GM21360 (cell line): Measurements from ENCODE around the gene ZNF883.
"Not testable (repeated sequence)": the region's sequence is repeated elsewhere in the genome, so short reads cannot be mapped to it uniquely, and the experiment has no call there.

ENCODE experiments used
- ATAC-seq: cut with Tn5 transposase; IDR thresholded peaks from one replicate; pipeline ENCODE4 v1.9.1; 2021; ENCODE audit warnings: mild to moderate bottlenecking, moderate library complexity; ENCODE audit not compliant: unreplicated experiment

The ZNF883 gene

DNA sequence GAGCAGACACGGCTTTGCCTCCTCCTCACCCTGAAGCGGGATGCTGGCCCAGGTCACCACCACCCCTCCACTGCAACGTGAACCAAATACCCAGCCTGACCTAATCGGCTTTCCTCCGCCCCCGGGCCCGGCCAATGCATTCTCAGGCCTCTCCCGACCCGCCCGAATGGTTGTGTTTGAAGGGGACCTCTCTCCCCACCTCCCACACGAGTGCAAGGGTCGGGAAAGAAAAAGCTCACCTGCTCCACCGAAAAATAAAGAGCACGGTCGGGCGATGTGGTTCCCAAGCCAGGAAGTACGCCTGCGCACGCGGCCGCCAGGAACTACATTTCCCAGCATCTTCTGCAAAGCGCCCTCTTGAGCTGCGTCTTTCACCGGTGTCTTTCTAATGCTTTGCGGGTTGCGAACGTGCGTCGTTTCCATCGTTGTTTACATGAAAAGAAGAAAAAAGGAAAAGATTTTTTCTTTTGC is at the start of gene ZNF883:
Gene ZNF883, minus strand, starts transcription at position 282 of the 471 bp plus-strand sequence.
- no peak for ATAC-seq

DNA sequence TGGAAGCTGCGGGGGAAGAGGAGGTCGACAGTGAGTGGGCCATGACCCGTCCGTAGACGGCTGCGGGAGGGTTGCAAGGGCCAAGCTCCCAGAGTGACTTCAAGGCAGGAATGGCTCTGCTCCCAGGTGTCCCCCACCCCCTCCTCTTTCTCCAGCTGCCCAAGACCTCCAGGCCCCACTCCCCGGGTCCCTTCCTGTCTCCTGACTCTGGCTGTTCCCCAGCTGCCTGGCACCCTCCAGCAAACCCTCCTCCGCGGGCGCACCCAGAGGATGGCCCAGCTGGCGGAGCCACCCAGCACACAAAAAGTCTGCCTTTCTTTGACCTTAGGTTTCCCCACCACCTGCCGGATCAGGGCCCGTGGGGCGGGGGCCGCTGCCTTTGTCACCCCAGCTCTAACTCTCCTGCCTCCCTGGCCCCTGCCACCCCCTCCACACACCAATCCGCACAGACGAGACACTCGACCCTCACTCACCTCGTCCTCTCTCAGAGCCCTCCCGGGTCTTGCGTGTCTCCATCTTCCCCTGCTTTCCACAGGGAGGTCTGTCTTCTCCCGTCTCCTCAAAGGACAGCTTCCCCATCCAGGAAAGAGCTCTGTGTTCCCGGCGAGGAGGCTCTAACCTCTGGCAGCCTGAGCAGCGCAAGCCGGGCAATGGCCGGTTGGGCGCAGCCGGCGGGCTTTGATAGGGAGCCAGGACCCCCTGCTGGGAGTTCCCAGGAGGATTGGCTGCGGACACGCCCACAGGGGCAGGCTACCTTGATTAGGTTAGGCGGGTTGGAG is 49.3 kb upstream of the ZNF883 start:
- ATAC-seq = not testable (repeated sequence)

DNA sequence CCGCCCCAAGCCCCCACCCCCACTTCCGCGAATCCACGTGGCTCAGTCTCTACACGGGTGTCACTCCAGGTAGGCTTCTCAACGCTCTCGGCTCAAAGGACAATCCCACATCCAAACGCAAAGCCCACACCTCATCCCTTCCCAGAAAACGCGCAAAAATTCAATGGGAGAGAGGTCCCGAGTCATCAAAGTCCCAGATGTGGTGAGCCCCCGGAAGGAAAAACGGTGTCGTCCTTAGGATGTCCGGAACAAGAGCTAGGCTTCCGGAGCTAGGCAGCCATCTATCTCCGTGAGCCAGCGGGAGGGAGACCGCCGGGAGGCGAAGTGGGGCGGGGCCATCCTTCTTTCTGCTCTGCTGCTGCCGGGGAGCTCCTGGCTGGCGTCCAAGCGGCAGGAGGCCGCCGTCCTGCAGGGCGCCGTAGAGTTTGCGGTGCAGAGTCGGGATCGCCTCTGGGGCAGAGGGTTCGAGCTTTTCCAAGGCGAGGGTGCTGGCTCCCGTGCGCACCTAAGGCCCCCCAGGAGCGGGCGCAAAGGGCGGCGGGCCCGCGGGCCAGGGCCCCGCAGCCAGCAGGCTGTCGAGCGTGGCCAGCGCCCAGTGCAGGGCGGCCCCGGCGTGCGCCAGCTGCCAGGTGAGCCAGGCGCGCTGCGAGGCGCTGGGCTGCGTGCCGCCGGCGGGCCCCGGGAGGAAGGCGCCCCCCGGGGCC is 47.7 kb upstream of the ZNF883 start:
- ATAC-seq = not testable (repeated sequence)

DNA sequence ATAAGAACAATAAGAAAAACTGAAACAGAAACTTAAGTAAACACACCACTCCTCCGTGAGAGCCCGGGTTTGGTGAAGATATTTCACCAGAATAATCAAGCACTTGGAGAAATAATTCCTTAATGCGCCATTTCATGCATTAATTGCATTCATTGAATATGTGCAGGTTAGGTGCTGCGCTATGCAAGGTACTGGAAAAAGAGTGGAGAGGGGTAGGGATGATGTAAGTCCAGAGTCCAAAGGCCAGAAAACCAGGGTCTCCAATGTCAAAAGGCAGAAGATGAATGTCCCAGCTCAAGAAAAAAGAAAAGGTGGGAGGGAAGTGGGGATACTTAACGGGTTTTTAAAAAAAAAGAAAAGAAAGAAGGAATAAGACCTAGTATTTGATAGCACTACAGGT is 45.2 kb upstream of the ZNF883 start:
- ATAC-seq = no peak

DNA sequence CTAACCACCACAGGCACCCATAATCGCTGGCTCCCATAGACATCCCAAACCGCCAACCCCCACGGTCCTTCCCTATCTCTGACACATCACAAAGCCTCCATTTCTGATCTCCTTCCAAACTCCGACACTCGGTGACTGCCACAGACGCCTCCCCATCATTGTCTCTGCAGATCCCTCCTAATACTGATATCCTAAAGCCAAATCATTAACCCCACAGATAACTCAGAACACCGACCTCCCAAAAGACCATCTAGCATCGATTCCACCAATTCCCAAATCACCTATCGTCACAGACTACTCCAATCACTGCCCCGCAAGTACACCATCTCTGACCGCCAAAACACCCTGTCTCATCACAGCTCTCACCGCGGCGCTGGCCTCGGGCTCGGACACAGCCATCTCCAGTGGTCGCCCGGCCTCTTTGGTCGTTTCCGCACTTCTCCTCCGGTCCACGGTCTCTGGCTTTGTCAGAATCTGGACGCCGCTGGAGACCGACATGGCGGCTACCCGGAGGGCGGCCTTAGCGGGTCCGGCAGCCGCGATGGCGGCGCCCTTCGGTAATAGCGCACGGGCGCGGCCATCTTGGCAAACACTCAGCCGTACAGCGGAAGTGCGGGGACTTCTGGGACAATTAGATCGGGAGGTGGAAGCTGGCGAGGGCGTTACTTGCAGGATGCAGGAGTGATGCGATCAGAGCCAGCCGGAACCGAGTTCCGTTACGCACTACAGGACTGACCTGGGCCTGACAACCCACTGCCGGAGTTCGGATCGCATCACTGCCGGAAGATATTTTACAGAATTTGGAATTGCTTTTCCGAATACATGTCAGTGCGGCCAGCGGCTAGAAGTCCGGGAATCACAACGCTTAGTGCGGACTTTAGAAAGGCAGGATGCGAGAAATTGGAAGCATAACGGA is 44.5 kb upstream of the ZNF883 start, which contains the start of gene ZFP37:
Gene ZFP37, minus strand, starts transcription at position 534 of the 916 bp plus-strand sequence. Its CDS starts 36 bp downstream, at position 498.
- peak; percentile 95 for ATAC-seq

DNA sequence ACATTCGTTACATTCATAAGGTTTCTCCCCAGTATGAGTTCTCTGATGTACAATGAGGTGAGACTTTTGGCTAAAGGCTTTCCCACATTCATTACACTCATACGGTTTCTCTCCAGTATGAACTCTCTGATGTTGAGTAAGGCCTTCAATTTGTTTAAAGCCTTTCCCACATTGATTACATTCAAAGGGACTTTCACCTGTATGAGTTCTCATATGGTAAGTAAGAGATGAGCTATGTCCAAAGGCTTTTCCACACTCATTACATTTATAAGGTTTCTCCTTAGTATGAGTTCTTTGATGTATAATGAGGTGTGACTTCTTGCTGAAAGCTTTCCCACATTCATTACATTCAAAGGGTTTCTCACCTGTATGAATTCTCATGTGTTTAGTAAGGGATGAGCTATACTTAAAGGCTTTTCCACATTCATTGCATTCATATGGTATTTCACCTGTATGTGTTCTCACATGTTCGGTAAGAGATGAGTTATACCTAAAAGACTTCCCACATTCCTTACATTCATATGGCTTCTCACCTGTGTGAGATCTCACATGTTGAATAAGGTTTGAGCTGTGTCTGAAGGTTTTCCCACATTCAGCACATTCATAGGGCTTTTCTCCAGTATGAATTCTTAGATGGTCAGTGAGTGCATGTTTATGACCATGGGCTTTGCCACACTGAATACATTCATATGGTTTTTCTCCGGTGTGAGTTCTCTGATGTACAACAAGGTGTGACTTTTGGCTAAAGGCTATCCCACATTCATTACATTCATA is 31.1 kb upstream of the ZNF883 start:
- no peak for ATAC-seq

DNA sequence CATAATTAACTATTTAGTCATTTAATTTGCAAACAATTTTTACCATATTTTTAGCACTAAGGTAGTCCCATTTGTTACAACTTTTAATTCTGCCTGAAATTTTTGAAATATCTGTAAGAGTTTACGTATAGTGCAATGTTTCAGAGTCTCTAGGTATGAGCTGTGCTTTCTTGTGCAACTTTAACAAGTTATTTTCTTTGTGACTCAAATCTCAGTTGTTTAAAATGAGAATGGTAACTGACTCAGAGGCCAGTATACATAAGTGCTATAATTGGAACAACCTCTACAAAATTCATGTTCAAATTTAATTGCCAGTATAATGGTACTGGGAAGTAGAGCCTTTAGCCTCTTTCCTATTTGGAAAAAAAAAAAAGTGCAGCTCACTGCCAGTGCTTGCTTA is 14.2 kb upstream of the ZNF883 start:
- no peak for ATAC-seq

DNA sequence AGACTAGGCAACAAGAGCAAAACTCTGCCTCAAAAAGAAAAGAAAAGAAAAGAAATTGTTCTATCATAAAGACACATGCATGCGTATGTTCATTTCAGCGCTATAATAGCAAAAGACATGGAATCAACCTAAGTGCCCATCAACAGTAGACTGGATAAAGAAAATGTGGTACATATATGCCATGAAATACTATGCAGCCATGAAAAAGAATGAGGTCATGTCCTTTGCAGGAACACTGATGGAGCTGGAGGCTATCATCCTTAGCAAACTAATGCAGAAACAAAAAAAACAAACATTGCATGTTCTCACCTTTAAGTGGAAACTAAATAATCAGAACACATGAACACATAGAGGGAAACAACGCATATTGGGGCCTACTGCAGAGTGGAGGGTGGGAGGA is 6.3 kb upstream of the ZNF883 start:
- no peak for ATAC-seq

DNA sequence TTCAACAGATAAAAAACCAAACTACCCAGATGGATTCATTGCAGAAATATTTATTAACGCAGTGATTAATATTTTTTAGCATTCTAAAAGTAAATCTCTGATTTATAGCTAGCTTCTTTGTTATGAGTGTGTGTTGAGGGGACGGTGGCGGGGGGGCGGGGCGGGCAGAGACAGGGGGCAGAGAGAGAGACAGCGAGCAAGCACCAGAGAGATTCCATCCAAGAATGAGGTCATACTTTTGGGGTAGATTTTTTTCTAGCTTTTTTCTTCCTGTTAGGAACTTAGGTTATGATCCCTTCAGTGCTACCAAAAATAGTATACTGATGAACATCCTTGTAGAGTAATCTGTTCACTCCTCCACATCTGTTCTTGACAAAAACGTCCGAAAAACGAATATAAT is 500 bp upstream of the ZNF883 start:
- ATAC-seq = no peak

DNA sequence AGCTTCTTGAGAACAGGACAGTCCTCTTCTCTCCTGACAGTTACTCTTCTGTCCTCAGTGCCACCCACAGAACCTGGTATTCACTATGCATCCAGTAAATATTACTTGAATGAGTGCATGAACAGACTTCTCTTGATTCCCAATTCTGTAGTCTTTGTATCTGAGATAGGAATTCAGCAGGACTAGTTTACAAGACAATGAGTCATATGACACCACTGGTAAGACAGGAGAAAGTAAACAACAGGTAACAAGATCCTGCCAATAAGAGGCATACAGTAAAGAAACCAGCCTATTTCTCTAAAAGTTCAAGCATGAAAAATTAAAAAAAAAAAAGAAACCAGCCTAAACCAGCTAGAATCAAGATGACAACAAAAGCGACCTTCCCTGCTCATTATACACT is 6.2 kb downstream of the ZNF883 start:
- ATAC-seq = no peak

DNA sequence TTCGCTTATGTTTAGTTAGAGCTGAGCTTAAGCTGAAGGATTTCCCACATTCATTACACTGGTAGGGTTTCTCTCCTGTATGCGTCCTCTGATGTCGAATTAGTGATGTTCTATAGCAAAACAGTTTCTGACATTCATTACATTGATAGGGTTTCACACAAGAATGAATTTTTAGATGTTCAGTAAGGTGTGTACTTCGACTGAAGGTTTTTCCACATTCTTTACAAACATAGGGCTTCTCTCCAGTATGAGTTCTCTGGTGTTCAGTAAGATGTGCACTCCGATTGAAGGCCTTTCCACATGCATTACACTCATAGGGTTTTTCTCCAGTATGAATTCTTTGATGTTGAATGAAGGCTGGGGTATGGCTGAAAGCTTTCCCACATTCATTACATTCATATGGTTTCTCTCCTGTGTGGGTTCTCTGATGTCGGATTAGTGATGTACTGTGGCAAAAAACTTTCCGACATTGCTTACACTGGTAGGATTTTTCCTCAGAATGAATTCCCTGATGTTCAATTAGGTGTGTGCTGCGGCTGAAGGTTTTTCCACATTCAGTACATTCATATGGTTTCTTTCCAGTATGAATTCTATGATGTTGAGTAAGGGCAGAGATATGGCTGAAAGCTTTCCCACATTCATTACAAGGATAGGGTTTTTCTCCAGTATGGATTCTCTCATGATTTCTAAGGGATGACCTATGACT is 14.6 kb downstream of the ZNF883 start:
- no peak for ATAC-seq

DNA sequence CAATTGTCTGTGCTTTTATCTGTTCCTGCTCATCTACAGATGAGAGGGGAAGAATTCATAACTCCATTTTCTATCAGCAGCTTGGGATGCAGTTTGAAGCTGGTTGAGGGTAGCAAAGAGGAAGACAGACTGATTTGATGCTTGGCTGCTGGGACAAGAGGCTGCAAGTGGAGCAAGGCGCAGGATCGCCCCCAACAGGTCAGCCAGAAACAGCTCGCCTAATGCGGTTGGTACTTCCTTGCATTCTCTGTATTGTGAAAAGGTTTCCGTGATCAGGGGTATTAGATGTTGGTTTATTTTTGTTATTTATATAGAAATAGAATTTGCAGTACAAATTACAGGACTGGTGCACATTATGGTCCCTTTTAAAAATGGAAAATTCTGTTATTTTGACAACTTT is 40.6 kb downstream of the ZNF883 start:
- no peak for ATAC-seq

DNA sequence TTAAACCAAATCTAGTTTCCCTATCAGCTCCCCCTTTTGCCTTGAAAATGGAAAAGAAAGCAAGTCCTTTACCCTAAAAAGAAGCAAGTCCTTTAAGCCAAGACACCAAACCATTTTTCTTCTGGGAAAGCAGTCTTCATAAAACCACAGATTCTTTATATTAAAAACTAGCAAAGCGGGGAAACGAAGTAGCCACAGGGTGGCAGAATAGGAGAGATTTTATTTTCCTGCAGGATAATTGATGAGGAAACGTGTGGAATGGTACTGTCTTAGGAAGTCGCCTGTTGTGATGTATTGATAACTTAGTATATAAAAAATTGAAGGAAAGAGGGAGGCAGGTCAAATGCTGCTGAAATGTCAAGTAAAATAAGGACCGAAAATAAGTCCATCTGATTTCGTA is 41.1 kb downstream of the ZNF883 start:
- ATAC-seq = no peak

DNA sequence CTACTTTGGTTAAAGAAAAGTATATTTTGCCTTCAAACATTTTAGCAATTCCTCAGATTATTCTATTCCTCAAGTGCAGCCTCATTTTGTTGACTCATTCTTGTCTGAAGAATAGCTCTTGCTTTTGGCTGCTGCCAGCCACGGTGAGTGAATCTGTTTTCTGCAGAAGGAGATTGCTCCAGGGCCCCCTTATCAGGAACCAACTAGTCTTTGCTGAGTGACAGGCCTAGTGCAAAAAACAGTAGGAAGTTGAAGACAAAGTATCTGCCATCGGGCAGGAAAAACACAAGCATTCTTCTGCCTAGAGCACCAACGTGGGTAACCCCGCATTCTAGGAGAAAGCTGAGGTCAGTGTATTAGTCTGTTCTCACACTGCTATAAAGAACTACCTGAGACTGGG is 42.3 kb downstream of the ZNF883 start:
- no peak for ATAC-seq

DNA sequence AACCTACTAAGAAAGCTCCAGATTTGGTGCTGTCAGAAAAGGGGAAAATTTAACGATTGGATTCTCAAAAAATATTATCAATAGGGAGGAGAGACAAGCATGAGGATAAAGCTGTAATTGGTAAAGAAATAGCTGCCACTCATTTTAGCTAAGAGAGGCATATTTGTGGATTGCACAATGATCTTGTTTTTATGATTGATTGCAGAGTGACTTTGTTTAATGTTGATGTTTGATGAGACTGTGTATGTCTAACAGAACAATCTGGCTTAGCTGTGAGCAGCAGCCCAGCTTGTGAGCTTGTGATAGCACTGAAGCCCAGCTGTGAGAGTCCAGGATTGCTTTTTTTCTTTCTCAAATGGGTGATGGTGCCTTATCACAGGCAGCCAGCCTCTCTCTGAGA is 56.4 kb downstream of the ZNF883 start:
- ATAC-seq = no peak

DNA sequence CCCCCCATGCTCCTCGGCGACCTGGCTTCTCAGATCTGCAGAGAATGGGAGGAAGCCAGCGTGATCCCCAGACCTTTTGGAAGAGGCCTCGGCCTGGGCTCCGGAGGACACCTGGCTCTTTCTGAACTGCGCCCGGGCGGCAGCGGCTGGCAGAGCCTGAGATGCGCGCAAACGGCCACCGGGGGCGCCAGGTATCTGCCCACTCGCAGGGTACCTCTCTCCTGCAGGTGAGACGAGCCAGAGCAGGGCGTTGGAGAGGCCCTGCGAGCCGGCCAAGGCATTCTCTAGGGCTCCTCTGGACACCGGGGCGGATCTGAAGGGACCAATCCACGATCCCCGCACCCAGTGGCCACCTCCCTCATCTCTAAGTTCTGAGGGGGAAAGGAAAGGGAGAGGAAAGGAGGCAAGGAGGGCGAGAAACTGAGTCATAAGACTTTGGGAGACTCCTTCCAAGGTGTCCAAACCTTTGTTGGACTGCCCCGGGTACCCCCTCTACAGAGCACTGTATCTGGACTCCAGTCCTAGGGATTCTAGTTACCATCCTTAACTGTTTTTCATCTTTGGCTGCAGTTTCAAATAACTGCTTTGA is 66.3 kb downstream of the ZNF883 start:
- no peak for ATAC-seq

DNA sequence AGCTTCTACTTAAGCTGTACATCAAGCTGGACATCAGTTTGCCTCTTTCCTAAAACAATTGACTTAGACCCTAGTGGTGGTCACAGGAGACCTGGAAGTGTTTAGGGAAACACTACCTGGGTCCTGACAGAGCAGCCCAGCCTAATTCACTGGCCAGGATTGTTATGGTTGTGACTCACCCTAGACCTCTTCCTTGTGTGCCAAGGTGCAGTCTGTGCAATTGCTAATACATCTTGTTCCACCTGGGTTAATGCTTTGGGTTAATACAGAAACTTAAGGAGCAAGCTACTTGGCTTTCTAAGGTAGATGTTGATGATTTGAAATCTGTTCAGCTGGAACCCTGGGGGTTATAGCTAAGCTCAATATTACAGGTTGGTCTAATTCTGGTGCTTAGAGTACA is 72.6 kb downstream of the ZNF883 start:
- ATAC-seq = no peak

DNA sequence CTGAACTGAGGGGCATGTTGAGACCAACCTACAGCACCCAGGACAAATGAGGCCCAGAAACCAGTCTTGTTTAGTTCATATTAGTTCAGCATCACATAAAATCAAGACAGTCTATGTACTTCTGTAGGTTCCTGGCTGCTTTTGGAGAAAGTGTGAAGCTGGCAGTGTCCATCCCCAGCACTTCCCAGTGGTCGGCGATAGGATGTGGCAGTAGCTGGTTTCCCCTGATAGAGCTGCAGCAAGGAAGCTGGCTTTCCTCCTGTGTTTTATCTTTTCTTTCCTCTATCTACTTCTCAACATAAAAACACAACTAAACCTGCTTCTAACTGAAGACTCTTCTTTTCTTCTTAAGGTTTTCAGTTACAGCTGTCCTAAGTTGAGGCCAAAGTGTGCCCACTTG is 78.3 kb downstream of the ZNF883 start:
- ATAC-seq = no peak

DNA sequence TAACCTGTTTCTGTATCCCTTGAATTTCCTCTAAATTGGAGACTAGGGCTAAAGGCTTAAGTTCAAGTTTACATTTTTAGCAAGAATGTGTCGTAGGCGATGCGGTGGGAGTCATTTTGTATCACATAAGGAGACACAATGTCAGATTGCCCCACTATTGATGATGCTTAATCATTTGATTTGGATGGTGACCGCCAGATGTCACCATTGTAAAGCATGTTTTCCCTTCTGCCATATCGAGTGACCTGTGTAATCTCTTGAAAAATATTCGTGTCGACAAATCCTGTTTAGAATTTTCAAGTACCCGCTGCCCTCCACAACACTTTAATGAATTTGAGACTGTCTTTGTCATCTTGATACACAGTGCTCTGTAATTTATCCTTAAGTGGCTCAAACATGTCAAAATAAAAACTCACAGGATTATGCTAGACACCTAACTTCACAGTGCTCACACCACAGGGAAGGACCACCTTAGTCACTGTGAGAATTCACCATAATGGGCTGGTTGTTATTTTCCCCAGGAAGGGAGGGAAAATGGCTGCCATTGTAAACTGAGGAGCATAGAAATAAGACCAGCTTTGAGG is 86.8 kb downstream of the ZNF883 start:
- no peak for ATAC-seq
